HCT116 (cell line): Measurements from ENCODE around the gene NELL1. TPM values are rescaled to one million over a fixed set of nuclear protein-coding genes. Genes with fewer than 3 reads are reported as not detected.

Experiments
- ATAC-seq: fragments of 200-7000 bp; cut with Tn5 transposase; 2 replicates; pipeline ENCODE4 v1.9.1; 2020; ENCODE audit warnings: mild to moderate bottlenecking, moderate library complexity
- BruUV-seq: library from RNA; stranded (reverse); fragments of 400-500 nt; replicated peaks from 2 replicates; lab custom pipeline; 2021; lab: Mats Ljungman, UMichigan
- CTCF ChIA-PET: fragments of 300-600 bp; sonication (Branson Sonifier 250); formaldehyde crosslinking; loops from one replicate; lab custom pipeline; 2021; ENCODE audit warnings: antibody characterized with exemption; lab: Charles Lee
- POLR2A ChIA-PET: fragments of 300-600, 350-600 bp; sonication (Branson Sonifier 250); formaldehyde crosslinking; loops from one replicate; lab custom pipeline; 2021; ENCODE audit warnings: antibody characterized with exemption; lab: Charles Lee
- RAD21 ChIA-PET, 2 experiments: fragments of 300-600 bp; sonication (Branson Sonifier 250); formaldehyde crosslinking; loops; one replicate each; lab custom pipeline; 2023; ENCODE audit warnings: low total read pairs in 2 of 2; ENCODE audit not compliant: uncharacterized antibody in 2 of 2, unreplicated experiment in 2 of 2, low non-redundant PET in 1 of 2; lab: Charles Lee
- DNase-seq: peaks from one replicate; pipeline ENCODE4 v3.0.0-alpha.2; 2010; ENCODE audit warnings: low read depth, low spot score
- H2AFZ ChIP-seq: fragments of 200-600 bp; shearing (Covaris generic), sonication (generic); 2 replicates; pipeline ENCODE4 v1.6.1; 2017; ENCODE audit warnings: low read depth, mixed run types, mixed read lengths, antibody characterized with exemption, low read length; ENCODE audit not compliant: poor library complexity, severe bottlenecking
- H3K27ac ChIP-seq: 2 replicates; pipeline ENCODE4 v1.5.1; 2012; ENCODE audit warnings: low read depth, low read length
- H3K27me3 ChIP-seq: fragments of 200-600 bp; sonication (generic); 2 replicates; pipeline ENCODE4 v1.6.1; 2016; ENCODE audit warnings: mixed run types, low read length, mixed read lengths; ENCODE audit not compliant: insufficient read depth
- H3K36me3 ChIP-seq, 2 experiments: fragments of 200-500 bp in 1 of 2; fragments of 200-600 bp in 1 of 2; sonication (Bioruptor generic) in 1 of 2; sonication (generic) in 1 of 2; 2 replicates each; pipeline versions ENCODE4 v1.5.1 to v1.6.1; 2014 to 2016; ENCODE audit warnings: low read length in 2 of 2, inconsistent platforms in 1 of 2, mixed read lengths in 1 of 2, mixed run types in 1 of 2; ENCODE audit not compliant: insufficient read depth in 2 of 2, control insufficient read depth in 1 of 2
- H3K4me1 ChIP-seq, 2 experiments: fragments of 200-600 bp in 1 of 2; sonication (generic) in 1 of 2; 2 replicates each; pipeline versions ENCODE4 v1.5.1 to v1.6.1; 2012 to 2017; ENCODE audit warnings: low read length in 2 of 2, inconsistent platforms in 1 of 2, mild to moderate bottlenecking in 1 of 2, mixed read lengths in 1 of 2, mixed run types in 1 of 2, moderate library complexity in 1 of 2; ENCODE audit not compliant: insufficient read depth in 2 of 2, control insufficient read depth in 1 of 2
- H3K4me2 ChIP-seq: fragments of 200-600 bp; sonication (generic); 2 replicates; pipeline ENCODE4 v1.6.1; 2017; ENCODE audit warnings: mixed run types, low read length, mixed read lengths
- H3K4me3 ChIP-seq, 2 experiments: fragments of 200-600 bp in 1 of 2; sonication (generic) in 1 of 2; replicated peaks in 1 of 2; 2 replicates each; pipeline ENCODE4 v1.5.1; 2011 to 2016; ENCODE audit warnings: low read length in 2 of 2, control low read depth in 1 of 2, low read depth in 1 of 2, mild to moderate bottlenecking in 1 of 2, mixed read lengths in 1 of 2, mixed run types in 1 of 2
- H3K79me2 ChIP-seq: fragments of 200-600 bp; sonication (generic); 2 replicates; pipeline ENCODE4 v1.6.1; 2017; ENCODE audit warnings: mild to moderate bottlenecking, mixed run types, low read length, moderate library complexity, mixed read lengths; ENCODE audit not compliant: insufficient read depth
- H3K9ac ChIP-seq: fragments of 200-600 bp; sonication (generic); 2 replicates; pipeline ENCODE4 v1.6.1; 2016; ENCODE audit warnings: low read length, mixed read lengths
- H3K9me2 ChIP-seq: fragments of 200-600 bp; sonication (generic), shearing (Covaris generic); 2 replicates; pipeline ENCODE4 v1.6.1; 2017; ENCODE audit warnings: mixed run types, mild to moderate bottlenecking, moderate library complexity; ENCODE audit not compliant: insufficient read depth
- H3K9me3 ChIP-seq, 2 experiments: fragments of 200-500 bp in 1 of 2; fragments of 200-600 bp in 1 of 2; sonication (Bioruptor generic) in 1 of 2; sonication (generic) in 1 of 2; 2 replicates each; pipeline ENCODE4 v1.6.1; 2014 to 2017; ENCODE audit warnings: low read length in 2 of 2, mixed read lengths in 2 of 2, inconsistent platforms in 1 of 2, low read depth in 1 of 2, mild to moderate bottlenecking in 1 of 2, mixed run types in 1 of 2, moderate library complexity in 1 of 2; ENCODE audit not compliant: control insufficient read depth in 1 of 2, insufficient read depth in 1 of 2
- H4K20me1 ChIP-seq: fragments of 200-600 bp; sonication (generic), shearing (Covaris generic); 2 replicates; pipeline ENCODE4 v1.6.1; 2017; ENCODE audit warnings: mixed run types, mild to moderate bottlenecking, moderate library complexity; ENCODE audit not compliant: insufficient read depth
- ATF3 ChIP-seq: IDR thresholded peaks from 2 replicates; pipeline ENCODE4 v1.6.1; 2012
- CBX3 ChIP-seq: IDR thresholded peaks from 2 replicates; pipeline ENCODE4 v1.6.1; 2012; ENCODE audit warnings: low read depth
- EGR1 ChIP-seq: IDR thresholded peaks from 2 replicates; pipeline ENCODE4 v1.6.1; 2012; ENCODE audit warnings: low read depth
- ELF1 ChIP-seq: IDR thresholded peaks from 2 replicates; pipeline ENCODE4 v1.6.1; 2012; ENCODE audit warnings: low read depth, borderline replicate concordance
- EZH2 ChIP-seq: fragments of 200-600 bp; sonication (generic); IDR thresholded peaks from 2 replicates; pipeline ENCODE4 v1.6.1; 2017; ENCODE audit warnings: antibody characterized with exemption, mixed run types
- EZH2phosphoT487 ChIP-seq: fragments of 200-600 bp; IDR thresholded peaks from 2 replicates; pipeline ENCODE4 v1.6.1; 2018; ENCODE audit warnings: antibody characterized with exemption, borderline replicate concordance
- FOSL1 ChIP-seq: IDR thresholded peaks from 2 replicates; pipeline ENCODE4 v1.6.1; 2012; ENCODE audit warnings: low read depth
- MAX ChIP-seq: IDR thresholded peaks from 2 replicates; pipeline ENCODE4 v1.6.1; 2012
- RAD21 ChIP-seq: IDR thresholded peaks from 2 replicates; pipeline ENCODE4 v1.6.1; 2012; ENCODE audit warnings: low read depth, mild to moderate bottlenecking
- SIN3A ChIP-seq: IDR thresholded peaks from 2 replicates; pipeline ENCODE4 v1.6.1; 2012; ENCODE audit warnings: low read depth
- SP1 ChIP-seq: IDR thresholded peaks from 2 replicates; pipeline ENCODE4 v1.6.1; 2012; ENCODE audit warnings: low read depth
- SRF ChIP-seq: IDR thresholded peaks from 2 replicates; pipeline ENCODE4 v1.6.1; 2012; ENCODE audit warnings: low read depth
- YY1 ChIP-seq: IDR thresholded peaks from 2 replicates; pipeline ENCODE4 v1.6.1; 2011; ENCODE audit warnings: low read length, low read depth, moderate library complexity, mild to moderate bottlenecking; ENCODE audit not compliant: insufficient replicate concordance; ENCODE audit errors: extremely low read depth
- ZBTB33 ChIP-seq: IDR thresholded peaks from 2 replicates; pipeline ENCODE4 v1.6.1; 2011; ENCODE audit warnings: mild to moderate bottlenecking, low read length, moderate library complexity; ENCODE audit not compliant: insufficient replicate concordance; ENCODE audit errors: extremely low read depth
- ZFX ChIP-seq: fragments of 450-650 bp; IDR thresholded peaks from 2 replicates; pipeline ENCODE4 v1.6.1; 2017
- intact Hi-C: fragments of 100-400 bp; cut with micrococcal nuclease; formaldehyde crosslinking; loops from 2 replicates; pipeline ENCODE4 v1.10.0; 2022
- total RNA-seq: library from RNA; stranded (reverse); gene quantifications from one replicate; pipeline ENCODE4 v1.2.1, GENCODE V29; 2021; ENCODE audit not compliant: unreplicated experiment
- TF ChIP-seq, protein P1 (sequence below), 3 experiments: fragments of 200-600 bp in 1 of 3; sonication (generic) in 1 of 3; IDR thresholded peaks in 2 of 3; conservative IDR thresholded peaks in 1 of 3; 2 replicates each; pipeline ENCODE4 v1.5.1; 2012 to 2017; ENCODE audit warnings: low read depth in 2 of 3, low read length in 2 of 3, antibody characterized with exemption in 1 of 3, borderline replicate concordance in 1 of 3, control low read depth in 1 of 3, mild to moderate bottlenecking in 1 of 3, mixed read lengths in 1 of 3, mixed run types in 1 of 3, moderate library complexity in 1 of 3; ENCODE audit not compliant: insufficient read depth in 1 of 3

NELL1 gene
- total RNA-seq, 1 experiment from 2014 or later, result not detected

GRCh38 chr11:20707876-20708275 is 38.5 kb downstream of the NELL1 start:
- ChIA-PET CTCF (no interaction called here), POLR2A (no interaction called here)
- TF ChIP-seq FOSL1 (no peak), CBX3 (no peak), ELF1 (no peak), ATF3 (no peak), SP1 (no peak), EZH2phosphoT487 (no peak), MAX (no peak), SRF (no peak), EZH2 (no peak), ZFX (no peak), SIN3A (no peak), ZBTB33 (no peak), EGR1 (no peak), YY1 (no peak), RAD21 (no peak)
- TF ChIP-seq, protein P1, sequence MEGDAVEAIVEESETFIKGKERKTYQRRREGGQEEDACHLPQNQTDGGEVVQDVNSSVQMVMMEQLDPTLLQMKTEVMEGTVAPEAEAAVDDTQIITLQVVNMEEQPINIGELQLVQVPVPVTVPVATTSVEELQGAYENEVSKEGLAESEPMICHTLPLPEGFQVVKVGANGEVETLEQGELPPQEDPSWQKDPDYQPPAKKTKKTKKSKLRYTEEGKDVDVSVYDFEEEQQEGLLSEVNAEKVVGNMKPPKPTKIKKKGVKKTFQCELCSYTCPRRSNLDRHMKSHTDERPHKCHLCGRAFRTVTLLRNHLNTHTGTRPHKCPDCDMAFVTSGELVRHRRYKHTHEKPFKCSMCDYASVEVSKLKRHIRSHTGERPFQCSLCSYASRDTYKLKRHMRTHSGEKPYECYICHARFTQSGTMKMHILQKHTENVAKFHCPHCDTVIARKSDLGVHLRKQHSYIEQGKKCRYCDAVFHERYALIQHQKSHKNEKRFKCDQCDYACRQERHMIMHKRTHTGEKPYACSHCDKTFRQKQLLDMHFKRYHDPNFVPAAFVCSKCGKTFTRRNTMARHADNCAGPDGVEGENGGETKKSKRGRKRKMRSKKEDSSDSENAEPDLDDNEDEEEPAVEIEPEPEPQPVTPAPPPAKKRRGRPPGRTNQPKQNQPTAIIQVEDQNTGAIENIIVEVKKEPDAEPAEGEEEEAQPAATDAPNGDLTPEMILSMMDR (IDR thresholded peaks at IDR 0.05 in 2 of 3, conservative IDR thresholded peaks at IDR 0.05 in 1 of 3; ENCODE audit: borderline replicate concordance in 1 of 3, insufficient read depth in 1 of 3, low read depth in 2 of 3, low read length in 2 of 3), result no peak

More at GRCh38 chr11:20707876-20708275, 38.5 kb downstream of the NELL1 start:
- Histone ChIP-seq H3K27me3 (no peaks in the 10 kb centered on the region), H3K9me2 (no peaks in the 10 kb centered on the region), H3K4me3 (no peak overlapping the region), H3K27ac (no peak overlapping the region), H3K4me1 (no peaks in the 10 kb centered on the region), H2AFZ (no peak overlapping the region), H3K4me2 (no peak overlapping the region), H3K9me3 (no peaks in the 10 kb centered on the region), H3K9ac (no peak overlapping the region), H4K20me1 (no peaks in the 10 kb centered on the region), H3K79me2 (no peaks in the 10 kb centered on the region), H3K36me3 (no peaks in the 10 kb centered on the region)
- ATAC-seq, result no peak
- DNase-seq, result no peak
- BruUV-seq, result no TSS peak
- RAD21 ChIA-PET, result no interaction called here
- intact Hi-C loops, result no loop called here
